GM19328 (cell line): ENCODE measurements around the gene FAAP20.

ENCODE experiments used
- ATAC-seq: cut with Tn5 transposase; IDR thresholded peaks from one replicate; pipeline ENCODE4 v1.9.1; 2021; ENCODE audit warnings: mild to moderate bottlenecking, moderate library complexity; ENCODE audit not compliant: unreplicated experiment

Gene FAAP20

DNA sequence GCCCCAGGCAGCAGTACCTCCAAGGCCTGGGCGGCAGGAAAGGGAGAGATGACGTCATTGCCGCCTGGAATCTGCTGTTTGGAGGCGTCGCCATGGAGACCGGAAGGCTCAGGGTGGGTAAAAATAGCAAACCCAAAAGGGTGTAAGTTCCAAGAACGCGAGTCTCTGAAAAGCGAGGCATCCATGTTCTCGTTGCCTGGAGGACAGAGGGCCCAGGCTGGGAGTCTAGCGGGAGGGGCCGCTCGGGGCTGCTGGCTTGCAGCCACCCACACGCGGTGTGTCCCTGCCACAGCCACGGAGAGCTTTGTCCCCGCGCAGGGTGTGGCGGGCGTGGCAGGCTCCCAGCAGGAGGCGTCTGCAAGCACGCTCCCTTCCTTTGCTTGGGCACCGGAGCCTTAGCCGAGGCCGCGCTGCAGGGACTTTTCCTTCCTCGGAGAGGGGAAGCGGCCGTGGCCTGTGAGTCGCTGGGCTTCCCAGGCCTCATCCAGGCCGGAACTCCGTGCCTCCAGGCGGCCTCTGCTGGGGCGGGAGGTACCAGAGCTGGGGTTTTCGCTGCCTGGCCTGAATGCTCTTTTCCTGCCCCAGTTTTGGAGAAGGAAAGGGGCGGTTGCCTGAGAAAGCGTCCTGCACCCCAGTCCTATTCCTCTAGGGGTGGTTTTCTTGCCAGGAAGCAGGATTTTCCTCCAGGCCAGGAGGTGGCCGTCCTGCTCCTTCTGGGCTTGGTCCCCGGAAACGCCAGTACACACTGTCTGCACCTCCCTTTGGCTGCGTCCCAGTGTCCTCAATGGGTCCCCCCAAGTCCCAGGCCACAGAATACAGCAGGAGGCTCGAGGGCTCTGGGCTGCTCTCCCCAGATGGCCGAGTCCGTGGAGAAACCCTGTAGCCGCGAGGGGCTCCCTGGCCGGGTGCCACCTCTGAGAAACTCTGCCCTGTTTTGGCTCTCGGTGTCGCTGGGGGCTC, 18.2 kb upstream of the FAAP20 start:
- no peak for ATAC-seq

- ATAC-seq: no peak
Observed at GRCh38 chr1:2212274-2212531, 17.6 kb upstream of the FAAP20 start.

GRCh38 chr1:2210786-2211185, 16.2 kb upstream of the FAAP20 start:
- ATAC-seq: no peak

GRCh38 chr1:2210084-2210653, 15.6 kb upstream of the FAAP20 start:
- no peak for ATAC-seq

DNA sequence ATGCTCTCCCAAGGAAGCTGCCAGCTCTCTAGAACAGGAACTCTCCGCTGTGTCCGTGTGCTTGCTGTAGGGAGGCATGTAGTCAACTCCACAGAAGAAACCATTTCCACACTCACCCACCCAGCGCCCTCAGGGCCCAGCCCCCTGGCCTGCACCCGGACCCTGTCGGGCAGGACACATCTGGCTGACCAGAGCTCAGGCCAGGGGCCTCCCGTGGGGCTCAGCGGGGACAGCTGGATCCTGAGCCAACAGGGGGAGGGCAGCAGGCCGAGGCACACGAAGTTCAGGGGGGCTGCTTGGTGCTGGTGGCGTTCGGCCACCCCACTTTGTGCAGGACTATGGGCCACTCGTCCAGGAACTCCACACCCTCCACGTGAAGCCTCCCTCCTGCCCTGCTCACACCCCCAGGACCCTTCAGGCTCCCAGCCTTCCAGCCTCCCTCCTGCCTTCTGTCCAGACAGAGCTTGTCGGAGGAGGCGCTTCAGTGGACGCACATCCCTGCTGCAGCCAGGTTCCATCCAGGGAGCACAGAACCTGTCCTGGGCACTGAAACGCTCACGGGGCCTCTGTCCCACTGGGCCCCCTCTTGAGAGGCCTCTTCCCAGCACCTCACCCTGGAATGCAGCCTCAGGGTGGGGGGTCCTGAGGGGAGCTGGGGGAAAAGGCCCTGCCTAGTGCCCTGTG, 15.0 kb upstream of the FAAP20 start:
- no peak for ATAC-seq

DNA sequence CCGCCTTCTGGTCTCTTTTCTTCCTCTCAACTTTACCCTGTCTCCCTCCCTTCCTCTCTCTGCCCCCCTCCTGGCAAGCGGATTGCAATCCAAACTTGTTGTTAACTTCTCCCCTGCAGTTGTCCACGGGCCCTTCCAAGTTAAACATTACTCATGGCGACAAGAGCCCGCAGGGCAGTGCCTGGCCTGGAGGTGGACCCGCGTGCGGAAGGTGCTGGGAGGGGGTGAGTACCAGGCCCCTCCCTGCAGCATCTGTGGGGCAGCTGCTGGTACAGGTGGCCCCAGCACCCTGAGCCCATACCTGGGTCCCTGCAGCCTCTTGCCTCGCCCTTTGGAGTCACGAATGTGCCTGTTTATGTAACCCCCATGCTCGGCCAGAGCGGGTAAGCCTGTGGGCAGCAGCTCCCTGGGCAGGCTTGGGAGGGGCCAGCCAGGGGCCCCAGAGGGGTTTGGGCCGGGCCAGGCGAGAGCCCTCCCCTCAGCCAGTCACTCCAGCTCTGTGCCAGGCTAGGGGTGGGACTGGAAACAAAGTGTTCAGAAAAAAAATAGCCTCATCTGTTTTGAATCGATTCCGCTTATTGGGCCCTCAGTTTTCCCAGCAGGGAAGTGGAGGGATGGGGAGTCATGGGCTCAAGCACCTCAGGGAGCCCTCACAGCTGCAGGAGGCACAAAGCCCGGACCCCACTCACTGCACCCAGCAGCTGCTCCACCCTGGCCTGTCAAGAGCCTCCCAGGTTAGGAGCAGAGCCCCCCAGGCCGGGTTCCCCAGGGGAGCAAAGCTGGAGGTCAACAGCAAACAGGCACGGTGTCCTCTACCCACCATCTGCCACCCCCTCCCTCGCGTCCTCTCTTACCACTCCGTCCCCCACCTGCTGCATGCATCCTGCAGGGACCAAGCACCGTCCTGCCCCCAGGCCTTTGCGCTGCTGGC, 14.0 kb upstream of the FAAP20 start:
- ATAC-seq: no peak

- no peak for ATAC-seq
Observed at GRCh38 chr1:2206813-2207487, 12.4 kb upstream of the FAAP20 start.

GRCh38 chr1:2205191-2205952, 10.8 kb upstream of the FAAP20 start:
- ATAC-seq: peak; percentile 61

GRCh38 chr1:2204415-2205190, 10.0 kb upstream of the FAAP20 start:
- ATAC-seq: no peak

GRCh38 chr1:2203671-2204414, 9.3 kb upstream of the FAAP20 start:
- ATAC-seq: no peak

GRCh38 chr1:2202843-2203601, 8.4 kb upstream of the FAAP20 start:
- no peak for ATAC-seq

DNA sequence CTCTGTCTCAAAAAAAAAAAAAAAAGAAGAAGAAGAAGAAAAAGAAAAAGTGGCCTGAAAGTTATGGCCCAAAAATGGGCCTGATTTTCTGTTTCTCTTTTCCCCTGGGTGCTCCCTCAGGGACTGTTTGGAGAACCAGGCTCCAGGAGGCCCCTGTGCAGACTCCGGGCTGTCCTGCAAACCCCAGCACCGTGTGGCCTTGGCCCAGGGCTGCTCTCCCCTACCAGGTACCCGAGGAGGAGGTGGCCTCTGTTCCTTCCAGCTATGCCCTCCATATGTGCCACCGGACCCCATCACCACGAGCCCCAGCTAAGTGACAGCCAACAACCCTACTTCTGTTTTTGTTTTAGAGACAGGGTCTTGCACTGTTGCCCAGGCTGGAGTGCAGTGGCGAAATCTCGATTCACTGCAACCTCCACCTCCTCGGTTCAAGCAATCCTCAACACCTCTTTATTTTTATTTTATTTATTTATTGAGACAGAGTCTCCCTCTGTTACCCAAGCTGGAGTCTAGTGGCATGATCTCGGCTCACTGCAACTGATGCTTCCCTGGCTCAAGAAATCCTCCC, 7.5 kb upstream of the FAAP20 start:
- no peak for ATAC-seq

- no peak for ATAC-seq
Observed at GRCh38 chr1:2201062-2201461, 6.5 kb upstream of the FAAP20 start.

DNA sequence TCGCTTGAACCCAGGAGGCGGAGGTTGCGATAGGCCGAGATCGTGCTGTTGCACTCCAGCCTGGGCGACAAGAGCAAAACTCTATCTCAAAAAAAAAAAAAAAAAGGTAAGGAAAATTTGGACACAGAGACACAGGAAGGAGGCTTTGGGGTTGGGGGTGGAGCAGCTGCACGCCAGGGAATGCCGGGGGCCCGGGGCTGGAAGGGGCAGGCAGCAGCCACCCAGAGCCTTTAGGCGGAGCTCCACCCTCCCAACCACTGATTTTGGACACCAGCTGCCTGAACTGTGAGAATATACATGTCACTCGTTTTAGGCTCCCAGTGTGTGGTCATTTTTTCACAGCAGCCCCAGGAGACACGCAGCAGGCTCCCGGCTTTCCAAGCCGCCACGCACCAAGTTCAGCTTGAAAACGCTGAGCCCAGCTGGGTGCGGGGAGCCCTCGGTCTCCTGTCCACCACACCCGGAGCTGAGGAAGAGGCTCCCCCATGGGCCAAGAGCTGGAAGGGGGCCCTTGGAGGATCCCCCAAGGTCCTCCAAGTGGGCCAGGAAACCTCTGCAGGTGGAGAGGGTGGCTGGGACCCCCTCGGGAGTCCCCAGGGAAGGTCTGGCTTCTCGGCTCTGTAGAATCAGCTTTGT, 5.9 kb upstream of the FAAP20 start:
- no peak for ATAC-seq

GRCh38 chr1:2199042-2199810, 4.7 kb upstream of the FAAP20 start:
- ATAC-seq: no peak

DNA sequence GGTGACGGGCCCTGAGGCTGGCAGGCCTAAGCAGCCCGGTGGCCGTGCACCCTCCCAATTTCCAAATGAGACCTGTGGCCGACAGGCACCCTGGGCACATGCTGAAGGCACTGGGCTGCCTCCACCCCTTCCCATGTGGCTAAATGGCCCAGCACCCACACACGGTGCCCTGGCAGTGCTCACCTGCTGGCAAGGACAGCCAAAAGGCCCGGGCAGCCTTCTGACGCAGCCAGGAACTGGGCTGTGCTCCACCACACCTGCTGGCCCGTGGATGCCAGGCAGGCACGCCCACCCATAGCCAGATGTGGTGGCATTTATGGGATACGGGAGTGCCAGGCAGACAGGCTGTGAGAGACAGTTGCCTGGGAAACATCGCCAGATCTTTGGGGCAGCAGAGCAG, 4.0 kb upstream of the FAAP20 start:
- ATAC-seq: no peak
